Skeletal muscle satellite cell (primary cell): Measurements from ENCODE around the gene TMPRSS9.
"Not testable (repeated sequence)": the region's sequence is repeated elsewhere in the genome, so short reads cannot be mapped to it uniquely, and the experiment has no call there.

ENCODE experiments used
- H3K27me3 ChIP-seq: 2 replicates; pipeline ENCODE4 v1.7.0; 2013; ENCODE audit warnings: low read length; ENCODE audit not compliant: control insufficient read depth, insufficient read depth
- H3K36me3 ChIP-seq: 2 replicates; pipeline ENCODE4 v1.7.0; 2013; ENCODE audit warnings: mild to moderate bottlenecking, control low read depth, low read length; ENCODE audit not compliant: insufficient read depth
- H3K4me1 ChIP-seq: 2 replicates; pipeline ENCODE4 v1.7.0; 2013; ENCODE audit warnings: low read length; ENCODE audit not compliant: control insufficient read depth, insufficient read depth
- H3K4me2 ChIP-seq: 2 replicates; pipeline ENCODE4 v1.7.0; 2013; ENCODE audit warnings: mild to moderate bottlenecking, low read length
- H3K4me3 ChIP-seq: 2 replicates; pipeline ENCODE4 v1.7.0; 2013; ENCODE audit warnings: low read length
- H3K9ac ChIP-seq: 2 replicates; pipeline ENCODE4 v1.7.0; 2013; ENCODE audit warnings: mild to moderate bottlenecking, low read depth, low read length, moderate library complexity
- H3K9me3 ChIP-seq: replicated peaks from 2 replicates; pipeline ENCODE4 v1.7.0; 2013; ENCODE audit warnings: mild to moderate bottlenecking, control low read depth, low read length

The TMPRSS9 gene

DNA sequence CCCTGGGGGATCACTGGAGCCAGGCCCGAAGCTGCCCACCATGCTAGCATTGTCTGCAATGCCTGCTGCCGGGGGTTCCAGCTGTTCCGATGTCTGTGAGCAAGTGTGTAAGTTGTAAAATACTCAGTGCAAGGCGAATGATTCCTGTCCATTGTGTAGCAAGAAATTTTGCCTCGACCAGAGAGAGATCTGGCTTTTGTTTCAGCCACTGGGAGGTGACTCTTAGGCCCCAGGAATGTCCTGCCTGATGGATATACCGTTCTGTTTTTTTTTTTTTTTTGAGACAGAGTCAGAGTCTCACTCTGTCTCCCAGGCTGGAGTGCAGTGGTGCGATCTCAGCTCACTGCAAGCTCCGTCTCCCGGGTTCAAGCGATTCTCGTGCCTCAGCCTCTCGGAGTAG, 108.5 kb downstream of the TMPRSS9 start:
- H3K27me3 ChIP-seq: no peaks in the 10 kb centered on the region
- no peaks in the 10 kb centered on the region for H3K36me3 ChIP-seq
- H3K4me3 ChIP-seq: no peak overlapping the region
- H3K4me1 ChIP-seq: peaks cover 19% of the 10 kb centered on the region
- H3K4me2 ChIP-seq: no peak overlapping the region
- H3K9me3 ChIP-seq: no peaks in the 10 kb centered on the region
- no peak overlapping the region for H3K9ac ChIP-seq

DNA sequence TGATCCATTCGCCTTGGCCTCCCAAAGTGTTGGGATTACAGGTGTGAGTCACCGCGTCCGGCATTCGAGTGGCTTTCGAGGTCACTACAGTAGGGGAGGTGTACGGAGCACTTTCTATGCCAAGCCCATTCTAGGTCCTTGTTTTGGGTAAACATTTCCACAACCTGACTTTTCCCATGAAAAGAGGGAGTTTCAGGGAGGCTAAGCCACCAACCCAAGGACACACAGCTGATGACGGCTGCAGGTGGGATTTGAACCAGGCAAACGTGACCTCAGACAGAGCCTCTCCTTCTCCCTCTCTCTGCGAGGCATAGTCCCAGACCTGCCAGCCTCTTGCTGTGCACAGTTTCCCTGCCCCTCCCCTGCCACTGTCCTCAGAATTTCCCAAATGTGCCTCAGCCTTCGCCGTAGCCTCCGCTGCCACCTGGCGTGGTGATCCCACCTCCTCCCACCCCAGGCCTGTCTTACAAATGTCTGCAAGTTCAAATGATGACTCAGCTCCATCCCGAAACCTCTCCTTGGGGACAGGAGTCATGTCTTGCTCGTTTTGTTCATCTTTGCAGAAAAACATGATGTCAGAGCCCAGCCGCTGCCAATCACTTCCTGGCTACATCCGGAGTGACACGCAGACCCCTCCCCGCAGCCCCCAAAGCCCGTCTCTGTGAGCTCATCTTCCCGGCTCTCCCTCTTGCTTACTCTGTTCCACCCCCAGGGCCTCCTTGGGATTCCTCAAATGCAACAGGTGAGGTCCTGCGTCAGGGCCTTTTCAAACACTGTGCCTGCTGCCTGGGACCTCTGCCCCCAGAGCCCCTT, 109.2 kb downstream of the TMPRSS9 start:
- no peak overlapping the region for H3K4me3 ChIP-seq
- peaks cover 19% of the 10 kb centered on the region for H3K4me1 ChIP-seq
- peak overlapping the region; percentile 22 for H3K9ac ChIP-seq
- no peaks in the 10 kb centered on the region for H3K27me3 ChIP-seq
- H3K9me3 ChIP-seq: no peaks in the 10 kb centered on the region
- no peaks in the 10 kb centered on the region for H3K36me3 ChIP-seq
- peak overlapping the region; percentile 55 for H3K4me2 ChIP-seq

DNA sequence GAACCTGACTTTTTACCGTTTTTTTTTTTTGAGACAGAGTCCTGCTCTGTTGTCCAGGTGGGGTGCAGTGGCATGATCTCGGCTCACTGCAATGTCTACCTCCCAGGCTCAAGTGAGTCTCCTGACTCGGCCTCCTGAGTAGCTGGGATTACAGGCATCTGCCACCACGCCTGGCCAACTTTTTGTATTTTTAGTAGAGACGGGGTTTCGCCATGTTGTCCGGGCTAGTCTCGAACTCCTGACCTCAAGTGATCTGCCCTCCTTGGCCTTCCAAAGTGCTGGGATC, 109.8 kb downstream of the TMPRSS9 start:
- not testable (repeated sequence) for H3K4me2 ChIP-seq, H3K9me3 ChIP-seq, H3K36me3 ChIP-seq, H3K4me3 ChIP-seq, H3K27me3 ChIP-seq
- peak overlapping the region; percentile 22 for H3K9ac ChIP-seq
- peaks cover 21% of the 10 kb centered on the region for H3K4me1 ChIP-seq

DNA sequence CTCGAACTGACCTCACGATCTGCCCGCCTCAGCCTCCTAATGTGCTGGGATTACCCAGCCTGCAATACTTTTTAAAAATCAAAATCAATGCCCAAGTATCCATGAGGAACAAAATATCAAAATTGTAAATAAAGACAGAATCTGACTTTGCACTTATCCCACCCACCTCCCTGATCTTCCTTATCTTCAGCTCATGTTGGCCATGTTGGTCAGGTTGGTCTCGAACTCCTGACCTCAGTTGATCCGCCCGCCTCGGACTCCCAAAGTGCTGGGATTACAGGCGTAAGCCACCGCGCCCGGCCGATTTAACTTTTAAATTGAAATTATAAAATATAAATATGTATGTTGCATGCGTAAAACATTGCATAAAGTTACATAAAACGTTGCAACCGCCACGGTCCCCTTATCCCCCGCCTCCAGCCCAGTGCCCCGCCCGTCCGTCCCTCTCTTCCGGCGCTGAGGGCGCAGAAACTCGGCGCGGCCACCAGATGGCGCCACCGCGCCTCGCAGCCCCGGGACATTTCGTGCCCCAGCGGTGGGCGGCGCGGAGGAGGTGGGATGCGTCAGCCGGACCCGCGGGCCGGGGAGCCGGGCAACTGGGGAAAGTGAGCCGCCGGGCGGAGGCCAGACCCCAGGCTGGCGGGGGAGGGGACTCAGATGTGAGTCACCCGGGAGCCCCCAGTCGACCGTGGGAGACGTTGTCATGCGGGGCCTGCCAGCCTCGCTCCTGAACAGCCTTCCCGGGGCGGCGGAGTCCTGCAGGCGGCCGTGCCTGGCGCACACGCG, 114.4 kb downstream of the TMPRSS9 start:
- peak overlapping the region; percentile 86 for H3K4me3 ChIP-seq
- H3K36me3 ChIP-seq: peaks cover 20% of the 10 kb centered on the region
- peaks cover 11% of the 10 kb centered on the region for H3K4me1 ChIP-seq
- peak overlapping the region; percentile 88 for H3K4me2 ChIP-seq
- no peaks in the 10 kb centered on the region for H3K27me3 ChIP-seq
- H3K9ac ChIP-seq: peak overlapping the region; percentile 84
- H3K9me3 ChIP-seq: no peaks in the 10 kb centered on the region

DNA sequence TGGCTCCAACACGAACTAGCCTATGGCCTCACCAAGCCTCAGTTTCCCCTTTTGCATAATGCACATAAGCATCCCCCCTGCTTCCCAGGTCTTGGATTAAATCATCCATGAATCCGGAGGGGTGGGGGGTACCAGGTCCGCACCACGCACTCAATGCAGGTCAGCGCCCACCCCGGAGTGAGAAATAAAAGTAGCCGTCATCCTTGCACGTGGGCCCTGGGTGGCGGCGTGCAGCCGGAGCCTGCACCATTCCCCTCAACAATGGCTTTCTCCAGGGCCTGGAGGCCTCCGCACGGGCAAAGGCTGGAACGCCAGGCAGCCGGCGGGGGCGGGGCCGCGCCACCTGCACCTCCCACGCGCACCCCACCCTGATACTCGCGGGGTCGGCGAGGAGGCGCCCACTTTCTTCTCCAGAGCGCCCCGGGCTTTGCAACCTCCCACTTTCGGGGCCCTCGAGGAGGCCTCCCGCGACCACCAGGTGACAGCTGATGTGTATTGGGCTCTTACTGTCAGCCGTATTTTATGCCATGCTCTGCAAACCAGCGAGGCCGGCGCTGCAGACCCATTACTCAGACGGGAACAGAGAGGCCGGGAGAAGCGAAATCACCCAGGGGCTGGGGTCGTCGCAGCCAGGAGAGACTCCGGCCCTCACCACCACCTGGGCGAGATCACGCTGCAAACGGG, 115.1 kb downstream of the TMPRSS9 start:
- H3K9me3 ChIP-seq: no peaks in the 10 kb centered on the region
- peaks cover 4% of the 10 kb centered on the region for H3K4me1 ChIP-seq
- peak overlapping the region; percentile 84 for H3K9ac ChIP-seq
- H3K4me3 ChIP-seq: peak overlapping the region; percentile 86
- peaks cover 20% of the 10 kb centered on the region for H3K36me3 ChIP-seq
- H3K27me3 ChIP-seq: no peaks in the 10 kb centered on the region
- peak overlapping the region; percentile 88 for H3K4me2 ChIP-seq
